Measurements from ENCODE around the gene VPS11. TPM values are rescaled to one million over a fixed set of nuclear protein-coding genes. Genes with fewer than 3 reads are reported as not detected.

VPS11 gene
- total RNA-seq, 2 experiments from 2014 or later: 19.2 to 21.1 TPM

- no peaks in the 10 kb centered on the region for H3K27me3 Mint-ChIP-seq
- H3K4me3 Mint-ChIP-seq: peak within 1 kb of the TSS; percentile 80
- DNase-seq: peak; percentile 95
- ChIA-PET POLR2A (interaction anchor here (0.8 to 5.2 kb wide), 11 partner anchors 9 to 99 kb away, joined by 3 to 56 read pairs (median 5); partner anchors contain the start of genes HINFP, HMBS, HYOU1 and TRAPPC4), CTCF (interaction anchor here (0.6 to 1.8 kb wide), 9 partner anchors 12 to 217 kb away, joined by 3 to 9 read pairs (median 5); partner anchors contain the start of genes CBL, HINFP and NLRX1)
- peaks cover 41% of the 10 kb centered on the region for H3K4me1 Mint-ChIP-seq (ENCODE audit: low read depth)
- H3K9me3 Mint-ChIP-seq: no peaks in the 10 kb centered on the region
- intact Hi-C loops (cut with micrococcal nuclease): loop anchor here (1.0 to 5.0 kb wide), 6 partner anchors 12 to 214 kb away; partner anchors contain the start of genes BCL9L, HINFP, HYOU1 and VPS11
- peak within 1 kb of the TSS; percentile 93 for H3K27ac Mint-ChIP-seq
- peaks cover 4% of the 10 kb centered on the region for H3K36me3 Mint-ChIP-seq
Measured at GRCh38 chr11:119106564-119107537, 39.2 kb downstream of the VPS11 start, which contains the start of gene C2CD2L. C2CD2L (plus strand) TSS chr11:119107344; CDS start chr11:119107742, 398 bp downstream.

- intact Hi-C loops (cut with micrococcal nuclease): loop anchor here (1.0 to 5.0 kb wide), 6 partner anchors 12 to 213 kb away; partner anchors contain the start of genes BCL9L, HINFP, HYOU1 and VPS11
- peak overlapping the region; percentile 80 for H3K4me3 Mint-ChIP-seq
- ChIA-PET POLR2A (interaction anchor here (0.9 to 5.2 kb wide), 8 partner anchors 8 to 98 kb away, joined by 3 to 56 read pairs (median 7); partner anchors contain the start of genes HINFP, HMBS, HYOU1 and TRAPPC4), CTCF (interaction anchor here (1.2 to 1.8 kb wide), 5 partner anchors 13 to 216 kb away, joined by 4 to 7 read pairs (median 6); partner anchors contain the start of gene CBL)
- no peaks in the 10 kb centered on the region for H3K27me3 Mint-ChIP-seq
- no peaks in the 10 kb centered on the region for H3K9me3 Mint-ChIP-seq
- H3K36me3 Mint-ChIP-seq: peaks cover 5% of the 10 kb centered on the region
- peak overlapping the region; percentile 85 for H3K27ac Mint-ChIP-seq
- DNase-seq: no peak
- H3K4me1 Mint-ChIP-seq (ENCODE audit: low read depth): peaks cover 41% of the 10 kb centered on the region
Measured at GRCh38 chr11:119107538-119108145, 40.0 kb downstream of the VPS11 start.

- no peaks in the 10 kb centered on the region for H3K9me3 Mint-ChIP-seq
- peaks cover 39% of the 10 kb centered on the region for H3K4me1 Mint-ChIP-seq (ENCODE audit: low read depth)
- H3K27me3 Mint-ChIP-seq: no peaks in the 10 kb centered on the region
- H3K4me3 Mint-ChIP-seq: peak overlapping the region; percentile 80
- POLR2A ChIA-PET: interaction anchor here (0.9 to 5.2 kb wide), 5 partner anchors 7 to 41 kb away, joined by 3 to 56 read pairs (median 4); partner anchors contain the start of genes HINFP and VPS11
- H3K36me3 Mint-ChIP-seq: peaks cover 10% of the 10 kb centered on the region
- peak; percentile 60 for DNase-seq
- peak overlapping the region; percentile 85 for H3K27ac Mint-ChIP-seq
- intact Hi-C loops (cut with micrococcal nuclease): loop anchor here (5.0 kb wide), 1 partner anchor 181 kb away; the partner anchor contains the start of gene BCL9L
- CTCF ChIA-PET: interaction anchor here (0.7 to 2.2 kb wide), 6 partner anchors 8 to 176 kb away, joined by 3 to 9 read pairs (median 4); partner anchors contain the start of gene HINFP
Measured at GRCh38 chr11:119108146-119108856, 40.7 kb downstream of the VPS11 start.

GRCh38 chr11:119108857-119109221, 41.2 kb downstream of the VPS11 start:
- intact Hi-C loops (cut with micrococcal nuclease): loop anchor here (5.0 kb wide), 1 partner anchor 182 kb away; the partner anchor contains the start of gene BCL9L
- H3K4me1 Mint-ChIP-seq (ENCODE audit: low read depth): peaks cover 38% of the 10 kb centered on the region
- CTCF ChIA-PET: interaction anchor here (0.7 to 2.2 kb wide), 7 partner anchors 9 to 176 kb away, joined by 3 to 9 read pairs (median 5); partner anchors contain the start of gene HINFP
- peak overlapping the region; percentile 85 for H3K27ac Mint-ChIP-seq
- no peak for DNase-seq
- peak overlapping the region; percentile 80 for H3K4me3 Mint-ChIP-seq
- no peaks in the 10 kb centered on the region for H3K27me3 Mint-ChIP-seq
- peaks cover 14% of the 10 kb centered on the region for H3K36me3 Mint-ChIP-seq
- POLR2A ChIA-PET: interaction anchor here (0.9 to 5.2 kb wide), 4 partner anchors 11 to 24 kb away, joined by 3 to 56 read pairs (median 3); partner anchors contain the start of genes HINFP and HMBS
- H3K9me3 Mint-ChIP-seq: no peaks in the 10 kb centered on the region

- Mint-ChIP-seq H3K36me3 (peaks cover 20% of the 10 kb centered on the region), H3K4me1 (ENCODE audit: low read depth) (peaks cover 45% of the 10 kb centered on the region), H3K4me3 (peak overlapping the region; percentile 80), H3K27ac (no peak overlapping the region), H3K9me3 (no peaks in the 10 kb centered on the region), H3K27me3 (no peaks in the 10 kb centered on the region)
- CTCF ChIA-PET: interaction anchor here (1.1 to 2.2 kb wide), 5 partner anchors 10 to 175 kb away, joined by 3 to 9 read pairs (median 6); partner anchors contain the start of gene HINFP
- DNase-seq: no peak
- POLR2A ChIA-PET: interaction anchor here (1.2 to 5.2 kb wide), 3 partner anchors 11 to 25 kb away, joined by 3 to 56 read pairs (median 3); partner anchors contain the start of genes HINFP and HMBS
- intact Hi-C loops (cut with micrococcal nuclease): loop anchor here (5.0 kb wide), 1 partner anchor 183 kb away; the partner anchor contains the start of gene BCL9L
Measured at GRCh38 chr11:119109843-119110242, 42.2 kb downstream of the VPS11 start.

- H3K9me3 Mint-ChIP-seq: no peaks in the 10 kb centered on the region
- H3K27me3 Mint-ChIP-seq: no peaks in the 10 kb centered on the region
- CTCF ChIA-PET: no interaction called here
- peaks cover 23% of the 10 kb centered on the region for H3K36me3 Mint-ChIP-seq
- DNase-seq: no peak
- no peak overlapping the region for H3K27ac Mint-ChIP-seq
- intact Hi-C loops (cut with micrococcal nuclease): no loop called here
- H3K4me3 Mint-ChIP-seq: no peak overlapping the region
- POLR2A ChIA-PET: interaction anchor here (1.0 to 5.2 kb wide), 3 partner anchors 9 to 16 kb away, joined by 3 to 56 read pairs (median 4); partner anchors contain the start of genes DPAGT1 and HINFP
- peaks cover 51% of the 10 kb centered on the region for H3K4me1 Mint-ChIP-seq (ENCODE audit: low read depth)
Measured at GRCh38 chr11:119110439-119110838, 42.8 kb downstream of the VPS11 start.

- ChIA-PET POLR2A (interaction anchor here (1.0 to 2.0 kb wide), 3 partner anchors 9 to 17 kb away, joined by 3 to 7 read pairs (median 4); partner anchors contain the start of genes DPAGT1 and HINFP), CTCF (interaction anchor here (0.7 to 1.2 kb wide), 2 partner anchors 78 to 210 kb away, joined by 3 to 4 read pairs; no protein-coding TSS in a partner anchor)
- Mint-ChIP-seq H3K27ac (no peak overlapping the region), H3K36me3 (peaks cover 27% of the 10 kb centered on the region), H3K4me3 (no peak overlapping the region), H3K4me1 (ENCODE audit: low read depth) (peaks cover 52% of the 10 kb centered on the region), H3K9me3 (no peaks in the 10 kb centered on the region), H3K27me3 (no peaks in the 10 kb centered on the region)
- no peak for DNase-seq
- intact Hi-C loops (cut with micrococcal nuclease): no loop called here
Measured at GRCh38 chr11:119111361-119111925, 43.8 kb downstream of the VPS11 start.

- no peak for DNase-seq
- Mint-ChIP-seq H3K4me3 (no peak overlapping the region), H3K9me3 (no peaks in the 10 kb centered on the region), H3K27ac (peak overlapping the region; percentile 44), H3K4me1 (ENCODE audit: low read depth) (peaks cover 48% of the 10 kb centered on the region), H3K27me3 (no peaks in the 10 kb centered on the region), H3K36me3 (peaks cover 31% of the 10 kb centered on the region)
- intact Hi-C loops (cut with micrococcal nuclease): no loop called here
- ChIA-PET CTCF (interaction anchor here (0.6 to 1.2 kb wide), 2 partner anchors 13 to 209 kb away, joined by 3 to 4 read pairs; no protein-coding TSS in a partner anchor), POLR2A (interaction anchor here (1.5 to 2.0 kb wide), 2 partner anchors 10 to 18 kb away, joined by 3 to 7 read pairs; no protein-coding TSS in a partner anchor)
Measured at GRCh38 chr11:119112314-119113020, 44.8 kb downstream of the VPS11 start.

GRCh38 chr11:119113716-119114115, 46.1 kb downstream of the VPS11 start:
- no peak for DNase-seq
- intact Hi-C loops (cut with micrococcal nuclease): no loop called here
- Mint-ChIP-seq H3K36me3 (peaks cover 34% of the 10 kb centered on the region), H3K4me1 (ENCODE audit: low read depth) (peaks cover 45% of the 10 kb centered on the region), H3K4me3 (no peak overlapping the region), H3K9me3 (no peaks in the 10 kb centered on the region), H3K27me3 (no peaks in the 10 kb centered on the region), H3K27ac (peak overlapping the region; percentile 44)
- ChIA-PET POLR2A (no interaction called here), CTCF (no interaction called here)

GRCh38 chr11:119114351-119114750, 46.7 kb downstream of the VPS11 start:
- Mint-ChIP-seq H3K36me3 (peaks cover 34% of the 10 kb centered on the region), H3K27me3 (no peaks in the 10 kb centered on the region), H3K27ac (no peak overlapping the region), H3K4me3 (no peak overlapping the region), H3K4me1 (ENCODE audit: low read depth) (peaks cover 38% of the 10 kb centered on the region), H3K9me3 (no peaks in the 10 kb centered on the region)
- POLR2A ChIA-PET: no interaction called here
- intact Hi-C loops (cut with micrococcal nuclease): no loop called here
- CTCF ChIA-PET: no interaction called here
- no peak for DNase-seq
